ENCODE measurements around the gene P2RY11. TPM values are rescaled to one million over a fixed set of nuclear protein-coding genes. Genes with fewer than 3 reads are reported as not detected.
A peak's percentile ranks its signal among the peaks of the same experiment; 100 is the strongest.

Gene P2RY11
- total RNA-seq, 4 donors from 2014 or later: 2.7 to 18.7 (median 4.7) TPM

GRCh38 chr19:10093295-10094186, 18.0 kb upstream of the P2RY11 start:
- DNase-seq (ENCODE audit: low spot score) (no peak), ATAC-seq (ENCODE audit: low FRiP score) (no peak)
- no peak for TF ChIP-seq CTCF (IDR thresholded peaks at IDR 0.05)

GRCh38 chr19:10095622-10095947, 15.9 kb upstream of the P2RY11 start:
- no peak for ATAC-seq (ENCODE audit: low FRiP score)
- DNase-seq (ENCODE audit: low spot score): no peak
- TF ChIP-seq CTCF (IDR thresholded peaks at IDR 0.05): no peak

GRCh38 chr19:10095948-10096614, 15.4 kb upstream of the P2RY11 start:
- TF ChIP-seq CTCF (IDR thresholded peaks at IDR 0.05): no peak
- DNase-seq (ENCODE audit: low spot score) (peak; percentile 56), ATAC-seq (ENCODE audit: low FRiP score) (peak; percentile 89)

- ATAC-seq (ENCODE audit: low FRiP score) (peak; percentile 15), DNase-seq (ENCODE audit: low spot score) (no peak)
- no peak for TF ChIP-seq CTCF (IDR thresholded peaks at IDR 0.05)
Measured at GRCh38 chr19:10096615-10096963, 14.9 kb upstream of the P2RY11 start.

- no peak for TF ChIP-seq CTCF (IDR thresholded peaks at IDR 0.05)
- ATAC-seq (ENCODE audit: low FRiP score): no peak
- no peak for DNase-seq (ENCODE audit: low spot score)
Measured at GRCh38 chr19:10100163-10100785, 11.2 kb upstream of the P2RY11 start.

GRCh38 chr19:10102787-10103236, 8.7 kb upstream of the P2RY11 start:
- no peak for TF ChIP-seq CTCF (IDR thresholded peaks at IDR 0.05)

More at GRCh38 chr19:10102787-10103236, 8.7 kb upstream of the P2RY11 start:
- ATAC-seq (ENCODE audit: low FRiP score): no peak
- DNase-seq (ENCODE audit: low spot score): no peak

All from omental fat pad (tissue), 4 donors.